OCI-LY7 (cell line): ENCODE results near the gene TOP3A.

Experiments
- EZH2phosphoT487 ChIP-seq: fragments of 200-600 bp; sonication (generic); IDR thresholded peaks from 2 replicates; pipeline ENCODE4 v1.6.1; 2018; ENCODE audit warnings: low read depth, borderline replicate concordance, mild to moderate bottlenecking, mixed run types, antibody characterized with exemption, low read length, moderate library complexity, mixed read lengths
- TF ChIP-seq, protein P1 (sequence below): fragments of 200-600 bp; sonication (generic); conservative IDR thresholded peaks from 2 replicates; pipeline ENCODE4 v1.5.1; 2014; ENCODE audit warnings: mild to moderate bottlenecking, antibody characterized with exemption, low read length, moderate library complexity, mixed read lengths

DNA sequence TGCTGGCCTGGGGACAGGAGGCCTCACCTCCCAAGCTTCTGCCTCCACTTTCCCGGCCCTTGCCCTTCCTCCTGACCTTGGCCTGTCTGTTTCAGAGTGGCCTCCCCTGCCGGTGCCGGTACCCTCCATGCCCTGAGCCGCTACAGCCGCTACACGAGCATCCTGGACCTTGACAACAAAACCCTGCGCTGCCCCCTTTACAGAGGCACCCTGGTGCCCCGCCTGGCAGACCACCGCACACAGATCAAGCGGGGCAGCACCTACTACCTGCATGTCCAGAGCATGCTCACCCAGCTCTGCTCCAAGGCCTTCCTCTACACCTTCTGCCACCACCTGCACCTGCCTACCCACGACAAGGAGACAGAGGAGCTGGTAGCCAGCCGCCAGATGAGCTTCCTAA lies 7.7 kb upstream of the TOP3A start:
- TF ChIP-seq, protein P1, sequence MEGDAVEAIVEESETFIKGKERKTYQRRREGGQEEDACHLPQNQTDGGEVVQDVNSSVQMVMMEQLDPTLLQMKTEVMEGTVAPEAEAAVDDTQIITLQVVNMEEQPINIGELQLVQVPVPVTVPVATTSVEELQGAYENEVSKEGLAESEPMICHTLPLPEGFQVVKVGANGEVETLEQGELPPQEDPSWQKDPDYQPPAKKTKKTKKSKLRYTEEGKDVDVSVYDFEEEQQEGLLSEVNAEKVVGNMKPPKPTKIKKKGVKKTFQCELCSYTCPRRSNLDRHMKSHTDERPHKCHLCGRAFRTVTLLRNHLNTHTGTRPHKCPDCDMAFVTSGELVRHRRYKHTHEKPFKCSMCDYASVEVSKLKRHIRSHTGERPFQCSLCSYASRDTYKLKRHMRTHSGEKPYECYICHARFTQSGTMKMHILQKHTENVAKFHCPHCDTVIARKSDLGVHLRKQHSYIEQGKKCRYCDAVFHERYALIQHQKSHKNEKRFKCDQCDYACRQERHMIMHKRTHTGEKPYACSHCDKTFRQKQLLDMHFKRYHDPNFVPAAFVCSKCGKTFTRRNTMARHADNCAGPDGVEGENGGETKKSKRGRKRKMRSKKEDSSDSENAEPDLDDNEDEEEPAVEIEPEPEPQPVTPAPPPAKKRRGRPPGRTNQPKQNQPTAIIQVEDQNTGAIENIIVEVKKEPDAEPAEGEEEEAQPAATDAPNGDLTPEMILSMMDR, result no peak
- TF ChIP-seq EZH2phosphoT487, result no peak
